B cell (primary cell): ENCODE results near the gene PARD3B. TPM values are rescaled to one million over a fixed set of nuclear protein-coding genes. Genes with fewer than 3 reads are reported as not detected.

Source experiments
- ATAC-seq: fragments of 200-7000 bp; cut with Tn5 transposase; one replicate; pipeline ENCODE4 v1.10.0; 2021; ENCODE audit warnings: low read depth, mild to moderate bottlenecking, moderate number of reproducible peaks, moderate library complexity
- CTCF ChIA-PET: fragments of 350-600 bp; sonication (Branson Sonifier 250); formaldehyde crosslinking; loops from one replicate; lab custom pipeline; 2021; ENCODE audit warnings: antibody characterized with exemption, inconsistent platforms; lab: Charles Lee
- POLR2A ChIA-PET: fragments of 350-600 bp; sonication (Branson Sonifier 250); formaldehyde crosslinking; loops from one replicate; lab custom pipeline; 2021; ENCODE audit warnings: antibody characterized with exemption; lab: Charles Lee
- DNase-seq: peaks from one replicate; pipeline ENCODE4 v3.0.0; 2013
- H2AFZ ChIP-seq: 2 replicates; pipeline ENCODE4 v1.6.1; 2012; ENCODE audit warnings: mild to moderate bottlenecking, low read depth, low read length; ENCODE audit not compliant: insufficient read depth, poor library complexity, severe bottlenecking
- H3K27ac ChIP-seq, 2 donors: 1 replicate in 1 of 2; 2 replicates in 1 of 2; pipeline ENCODE4 v1.5.1; 2012 to 2013; ENCODE audit warnings: low read length in 2 of 2, mild to moderate bottlenecking in 2 of 2, moderate library complexity in 1 of 2
- H3K27me3 ChIP-seq, 4 experiments: fragments of 200-600 bp in 1 of 4; sonication (generic) in 1 of 4; replicated peaks in 1 of 4; 1 replicate in 2 of 4; 2 replicates in 2 of 4; pipeline versions ENCODE4 v1.6.1 to v1.7.0; 2013 to 2016; ENCODE audit warnings: low read length in 3 of 4, mild to moderate bottlenecking in 2 of 4, mixed read lengths in 1 of 4, moderate library complexity in 1 of 4; ENCODE audit not compliant: insufficient read depth in 4 of 4, control insufficient read depth in 3 of 4; ENCODE audit errors: control extremely low read depth in 1 of 4
- H3K36me3 ChIP-seq, 2 experiments: replicated peaks in 1 of 2; 1 replicate in 1 of 2; 2 replicates in 1 of 2; pipeline versions ENCODE4 v1.6.1 to v1.7.1; 2013; ENCODE audit warnings: low read length in 1 of 2; ENCODE audit not compliant: insufficient read depth in 2 of 2, control insufficient read depth in 1 of 2; ENCODE audit errors: control extremely low read depth in 1 of 2, extremely low read depth in 1 of 2
- H3K4me1 ChIP-seq, 2 donors: fragments of 200-600 bp in 1 of 2; sonication (generic) in 1 of 2; 1 replicate in 1 of 2; 2 replicates in 1 of 2; pipeline versions ENCODE4 v1.5.1 to v1.6.1; 2013 to 2017; ENCODE audit warnings: low read length in 2 of 2; ENCODE audit not compliant: control insufficient read depth in 2 of 2, insufficient read depth in 2 of 2
- H3K4me2 ChIP-seq: replicated peaks from 2 replicates; pipeline ENCODE3; 2012; ENCODE audit warnings: mild to moderate bottlenecking, low read depth, low read length; ENCODE audit not compliant: poor library complexity, severe bottlenecking
- H3K4me3 ChIP-seq, 5 experiments: fragments of 200-600 bp in 1 of 5; sonication (generic) in 1 of 5; 1 replicate in 3 of 5; 2 replicates in 2 of 5; pipeline versions ENCODE4 v1.5.1 to v1.7.0; 2011 to 2016; ENCODE audit warnings: low read length in 4 of 5, mild to moderate bottlenecking in 4 of 5, low read depth in 2 of 5, control low read depth in 1 of 5, moderate library complexity in 1 of 5; ENCODE audit not compliant: insufficient read depth in 1 of 5; ENCODE audit errors: control extremely low read depth in 1 of 5, extremely low read depth in 1 of 5
- H3K79me2 ChIP-seq: fragments of 200-600 bp; sonication (generic); one replicate; pipeline ENCODE4 v1.6.0; 2016; ENCODE audit warnings: low read length; ENCODE audit not compliant: control insufficient read depth, insufficient read depth
- H3K9ac ChIP-seq: fragments of 200-600 bp; sonication (generic); 2 replicates; pipeline ENCODE4 v1.6.1; 2017; ENCODE audit warnings: mild to moderate bottlenecking, low read length, moderate library complexity
- H3K9me3 ChIP-seq, 3 donors: one replicate each; pipeline versions ENCODE4 v1.6.1 to v1.7.1; 2013; ENCODE audit warnings: low read length in 2 of 3; ENCODE audit not compliant: control insufficient read depth in 2 of 3, insufficient read depth in 1 of 3; ENCODE audit errors: control extremely low read depth in 1 of 3
- H4K20me1 ChIP-seq: 2 replicates; pipeline ENCODE4 v1.6.0; 2012; ENCODE audit warnings: mild to moderate bottlenecking, low read length; ENCODE audit not compliant: insufficient read depth, control insufficient read depth, poor library complexity, severe bottlenecking
- H3K27ac Mint-ChIP-seq: one replicate; pipeline ENCODE4 v1.8.0; 2021; ENCODE audit warnings: mixed read lengths
- H3K27me3 Mint-ChIP-seq: one replicate; pipeline ENCODE4 v1.8.0; 2021; ENCODE audit warnings: mixed read lengths
- H3K4me1 Mint-ChIP-seq: one replicate; pipeline ENCODE4 v1.8.0; 2021; ENCODE audit warnings: mixed read lengths
- H3K4me3 Mint-ChIP-seq: one replicate; pipeline ENCODE4 v1.8.0; 2021; ENCODE audit warnings: mixed read lengths
- H3K9me3 Mint-ChIP-seq: one replicate; pipeline ENCODE4 v1.8.0; 2022; ENCODE audit warnings: mixed read lengths; ENCODE audit not compliant: insufficient read depth
- EZH2 ChIP-seq: IDR thresholded peaks from 2 replicates; pipeline ENCODE4 v1.6.1; 2012; ENCODE audit warnings: borderline replicate concordance, low read depth, mild to moderate bottlenecking, moderate library complexity, low read length; ENCODE audit not compliant: insufficient read depth, poor library complexity, severe bottlenecking
- WGBS: methylation state at CpG from one replicate; pipeline ENCODE4 v1.1.5; 2013; ENCODE audit warnings: missing lambda C conversion rate; ENCODE audit not compliant: insufficient coverage; 5-methylcytosine and 5-hydroxymethylcytosine counted together
- intact Hi-C: fragments of 100-400 bp; cut with micrococcal nuclease; formaldehyde crosslinking; loops from one replicate; pipeline ENCODE4 v1.10.0; 2022
- polyA plus RNA-seq: library from polyadenylated mRNA; depleted of rRNA; stranded (reverse); fragments of >200 nt; gene quantifications from 2 replicates; pipeline ENCODE4 v1.2.3, GENCODE V29; 2012
- total RNA-seq, 2 donors: library from RNA; stranded (reverse); fragments of 120-200 nt in 1 of 2; gene quantifications; 1 replicate in 1 of 2; 2 replicates in 1 of 2; pipeline versions ENCODE4 v1.2.3 to v1.2.4, GENCODE V29; 2013 to 2022
- TF ChIP-seq, protein P1 (sequence below): fragments of 200-600 bp; IDR thresholded peaks from one replicate; pipeline ENCODE4 v1.8.0; 2022; ENCODE audit warnings: antibody characterized with exemption, mild to moderate bottlenecking

Gene PARD3B
- total and polyA plus RNA-seq, 2 donors (not counting 1 experiment from before 2014, with no cell fraction given): not detected

DNA sequence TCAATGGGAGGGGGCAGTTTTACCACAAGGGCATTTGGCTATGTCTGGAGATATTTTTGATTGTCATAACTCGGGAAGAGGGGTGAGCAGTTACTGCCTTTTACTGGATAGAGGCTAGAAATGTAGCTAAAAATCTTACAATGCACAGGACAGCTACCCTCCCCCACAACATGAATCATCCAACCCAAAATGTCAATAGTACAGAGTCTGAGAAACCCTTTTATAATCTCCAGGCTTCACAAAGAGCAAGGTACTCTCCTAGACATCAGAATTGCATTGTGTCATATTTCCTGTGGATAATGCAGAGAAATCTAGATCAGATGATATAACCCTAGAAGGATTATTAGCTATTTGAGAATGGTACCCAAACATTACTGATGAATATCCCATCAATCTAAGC, 859.9 kb downstream of the PARD3B start:
- no peak overlapping the region for H3K27ac ChIP-seq
- POLR2A ChIA-PET: no interaction called here
- no peak overlapping the region for H3K4me3 ChIP-seq
- H3K79me2 ChIP-seq: no peaks in the 10 kb centered on the region
- H3K27me3 Mint-ChIP-seq: no peaks in the 10 kb centered on the region
- H3K4me2 ChIP-seq: no peak overlapping the region
- no CpG with 5 or more reads among the region's 1 CpG for WGBS
- no peaks in the 10 kb centered on the region for H4K20me1 ChIP-seq
- DNase-seq: no peak
- H3K27ac Mint-ChIP-seq: no peak overlapping the region
- CTCF ChIA-PET: interaction anchor here (1.2 kb wide), 1 partner anchor 542 kb away, joined by 6 read pairs; no protein-coding TSS in a partner anchor
- H3K9ac ChIP-seq: no peak overlapping the region
- no peaks in the 10 kb centered on the region for H3K4me1 ChIP-seq
- H3K36me3 ChIP-seq: no peaks in the 10 kb centered on the region
- no peak for TF ChIP-seq EZH2
- TF ChIP-seq, protein P1, sequence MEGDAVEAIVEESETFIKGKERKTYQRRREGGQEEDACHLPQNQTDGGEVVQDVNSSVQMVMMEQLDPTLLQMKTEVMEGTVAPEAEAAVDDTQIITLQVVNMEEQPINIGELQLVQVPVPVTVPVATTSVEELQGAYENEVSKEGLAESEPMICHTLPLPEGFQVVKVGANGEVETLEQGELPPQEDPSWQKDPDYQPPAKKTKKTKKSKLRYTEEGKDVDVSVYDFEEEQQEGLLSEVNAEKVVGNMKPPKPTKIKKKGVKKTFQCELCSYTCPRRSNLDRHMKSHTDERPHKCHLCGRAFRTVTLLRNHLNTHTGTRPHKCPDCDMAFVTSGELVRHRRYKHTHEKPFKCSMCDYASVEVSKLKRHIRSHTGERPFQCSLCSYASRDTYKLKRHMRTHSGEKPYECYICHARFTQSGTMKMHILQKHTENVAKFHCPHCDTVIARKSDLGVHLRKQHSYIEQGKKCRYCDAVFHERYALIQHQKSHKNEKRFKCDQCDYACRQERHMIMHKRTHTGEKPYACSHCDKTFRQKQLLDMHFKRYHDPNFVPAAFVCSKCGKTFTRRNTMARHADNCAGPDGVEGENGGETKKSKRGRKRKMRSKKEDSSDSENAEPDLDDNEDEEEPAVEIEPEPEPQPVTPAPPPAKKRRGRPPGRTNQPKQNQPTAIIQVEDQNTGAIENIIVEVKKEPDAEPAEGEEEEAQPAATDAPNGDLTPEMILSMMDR: no peak
- no peak overlapping the region for H3K4me3 Mint-ChIP-seq
- no peaks in the 10 kb centered on the region for H3K9me3 ChIP-seq
- H3K4me1 Mint-ChIP-seq: no peaks in the 10 kb centered on the region
- intact Hi-C loops: no loop called here
- no peak overlapping the region for H2AFZ ChIP-seq
- no peaks in the 10 kb centered on the region for H3K9me3 Mint-ChIP-seq
- H3K27me3 ChIP-seq: no peaks in the 10 kb centered on the region
- no peak for ATAC-seq

DNA sequence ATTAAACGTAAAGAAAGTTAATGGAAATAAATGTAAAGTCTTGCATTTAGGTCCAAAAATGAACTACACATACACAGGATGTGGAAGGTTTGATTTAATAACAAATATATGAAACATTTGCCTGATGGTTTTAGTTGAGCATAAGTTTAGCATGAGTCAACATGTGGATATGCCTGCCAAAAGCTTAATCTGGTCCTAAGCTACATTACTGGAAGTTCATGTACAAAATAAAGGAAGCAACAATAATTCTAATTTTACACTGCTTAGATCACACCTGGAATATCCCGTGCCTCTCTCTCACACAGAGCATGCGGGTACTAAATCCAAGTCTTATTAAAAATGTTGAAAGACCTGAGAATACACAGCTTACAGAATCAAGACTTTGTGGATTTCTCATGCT, 860.5 kb downstream of the PARD3B start:
- WGBS: 100% methylated on average over 1 of the region's 3 CpGs
- Histone ChIP-seq H3K4me2 (no peak overlapping the region), H3K36me3 (no peaks in the 10 kb centered on the region), H3K79me2 (no peaks in the 10 kb centered on the region), H4K20me1 (no peaks in the 10 kb centered on the region), H3K27ac (no peak overlapping the region), H3K4me1 (no peaks in the 10 kb centered on the region), H3K4me3 (no peak overlapping the region), H3K9me3 (no peaks in the 10 kb centered on the region), H3K27me3 (no peaks in the 10 kb centered on the region), H2AFZ (no peak overlapping the region), H3K9ac (no peak overlapping the region)
- H3K4me1 Mint-ChIP-seq: no peaks in the 10 kb centered on the region
- POLR2A ChIA-PET: no interaction called here
- TF ChIP-seq, protein P1: no peak
- no peak for TF ChIP-seq EZH2
- H3K27ac Mint-ChIP-seq: no peak overlapping the region
- ATAC-seq (no peak), DNase-seq (no peak)
- intact Hi-C loops: no loop called here
- CTCF ChIA-PET: interaction anchor here (1.2 kb wide), 1 partner anchor 542 kb away, joined by 6 read pairs; no protein-coding TSS in a partner anchor
- H3K9me3 Mint-ChIP-seq: no peaks in the 10 kb centered on the region
- H3K4me3 Mint-ChIP-seq: no peak overlapping the region
- H3K27me3 Mint-ChIP-seq: no peaks in the 10 kb centered on the region
